ENCODE results near the gene ZNF850. TPM values are rescaled to one million over a fixed set of nuclear protein-coding genes. Genes with fewer than 3 reads are reported as not detected.

ZNF850 gene
- total RNA-seq (1.7 TPM), polyA plus RNA-seq (1 to 10 TPM in 1 of 4 donors, under 1 TPM in 3; 0.47 to 1.7 (median 0.65) TPM)

DNA sequence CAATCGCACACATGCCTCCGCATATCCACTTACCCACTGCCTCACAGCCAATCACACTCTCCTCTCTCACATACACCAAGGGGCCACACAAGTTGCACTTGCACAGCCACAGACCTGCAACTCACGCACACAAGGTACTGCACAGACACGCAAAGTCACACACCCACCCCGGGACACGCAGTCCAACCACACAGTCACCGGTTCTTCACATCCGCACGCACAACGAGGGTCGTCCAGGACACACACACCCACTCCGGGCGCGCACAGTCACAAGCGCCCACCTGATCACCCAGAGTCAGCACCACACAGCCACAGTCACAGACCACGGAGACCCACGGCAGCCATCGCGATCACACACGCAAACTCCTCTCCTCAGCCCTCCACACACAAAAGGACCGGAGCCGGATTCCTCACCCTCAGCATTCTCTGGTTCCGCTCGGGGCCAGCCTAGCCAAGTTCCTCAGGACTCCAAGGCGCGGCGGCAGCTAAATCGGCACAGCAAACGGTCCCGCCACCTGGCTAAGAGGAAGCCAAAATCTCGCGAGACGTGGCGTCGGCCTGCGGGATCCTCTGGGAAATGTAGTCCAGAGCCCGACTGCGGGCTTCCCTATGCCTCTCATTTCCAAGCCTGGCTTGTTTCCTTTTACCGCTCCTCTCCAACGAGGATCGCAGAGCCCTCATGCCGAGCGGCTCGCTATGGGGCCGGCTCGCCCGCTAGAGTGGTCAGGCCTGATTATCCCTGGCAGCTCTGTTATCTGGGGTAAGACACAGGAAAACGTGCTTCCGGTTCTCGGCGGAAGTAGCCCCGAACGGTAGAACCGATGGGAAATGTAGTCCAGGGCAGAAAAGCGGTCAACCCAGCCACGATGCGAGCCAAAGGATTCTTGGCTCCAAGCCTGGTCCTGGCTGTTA lies at the start of gene ZNF850:
ZNF850 (minus strand) TSS at position 497 of the 912 bp plus-strand sequence. CDS start 10,201 bp downstream, outside the sequence.
- Mint-ChIP-seq H3K9me3 (peaks cover 0 to 27% (median 9%) of the 10 kb centered on the region in 7 donors), H3K4me3 (peak within 1 kb of the TSS; percentile 94 to 99 (median 98))
- ATAC-seq (ENCODE audit: low read depth in 2 of 2), result peak; percentile 89

GRCh38 chr19:36821758-36822157 lies 49.2 kb upstream of the ZNF850 start:
- Mint-ChIP-seq H3K27ac (no peak overlapping the region), H3K4me3 (peak overlapping the region in 1 of 4 donors; percentile 32), H3K27me3 (no peaks in the 10 kb centered on the region), H3K9me3 (peaks cover 0 to 83% (median 53%) of the 10 kb centered on the region in 7 donors), H3K4me1 (peaks cover 0 to 1% (median 0%) of the 10 kb centered on the region in 4 donors), H3K36me3 (peaks cover 57% of the 10 kb centered on the region)
- no peak for ATAC-seq (ENCODE audit: low read depth in 2 of 2)
- Histone ChIP-seq H3K4me1 (ENCODE audit: control insufficient read depth, insufficient read depth, low read length, poor library complexity, severe bottlenecking) (no peaks in the 10 kb centered on the region), H3K9me3 (ENCODE audit: control insufficient read depth in 2 of 2, low read length in 2 of 2) (peaks cover 77 to 98% of the 10 kb centered on the region in 2 experiments), H3K36me3 (ENCODE audit: control insufficient read depth, insufficient read depth, low read length) (peaks cover 55% of the 10 kb centered on the region), H3K27me3 (ENCODE audit: control insufficient read depth, insufficient read depth, low read length) (no peaks in the 10 kb centered on the region), H3K27ac (ENCODE audit: insufficient read depth, low read length, poor library complexity, severe bottlenecking) (no peak overlapping the region), H3K4me3 (ENCODE audit: low read depth, low read length) (no peak overlapping the region)
- DNase-seq, result no peak

More for the DNA sequence above, at the start of gene ZNF850:
- Histone ChIP-seq H3K27me3 (ENCODE audit: control insufficient read depth, insufficient read depth, low read length) (no peaks in the 10 kb centered on the region), H3K4me3 (ENCODE audit: low read depth, low read length) (peak within 1 kb of the TSS; percentile 96), H3K4me1 (ENCODE audit: control insufficient read depth, insufficient read depth, low read length, poor library complexity, severe bottlenecking) (peaks cover 21% of the 10 kb centered on the region), H3K27ac (ENCODE audit: insufficient read depth, low read length, poor library complexity, severe bottlenecking) (peak within 1 kb of the TSS; percentile 81), H3K9me3 (ENCODE audit: control insufficient read depth in 2 of 2, low read length in 2 of 2) (peaks cover 17 to 43% of the 10 kb centered on the region in 2 experiments), H3K36me3 (ENCODE audit: control insufficient read depth, insufficient read depth, low read length) (peaks cover 2% of the 10 kb centered on the region)
- Mint-ChIP-seq H3K27me3 (no peaks in the 10 kb centered on the region), H3K36me3 (peaks cover 12% of the 10 kb centered on the region), H3K27ac (peak within 1 kb of the TSS; percentile 90 to 98 (median 94)), H3K4me1 (peaks cover 4 to 28% (median 21%) of the 10 kb centered on the region in 4 donors)
- DNase-seq, result peak; percentile 90 to 96 (median 96)

DNA sequence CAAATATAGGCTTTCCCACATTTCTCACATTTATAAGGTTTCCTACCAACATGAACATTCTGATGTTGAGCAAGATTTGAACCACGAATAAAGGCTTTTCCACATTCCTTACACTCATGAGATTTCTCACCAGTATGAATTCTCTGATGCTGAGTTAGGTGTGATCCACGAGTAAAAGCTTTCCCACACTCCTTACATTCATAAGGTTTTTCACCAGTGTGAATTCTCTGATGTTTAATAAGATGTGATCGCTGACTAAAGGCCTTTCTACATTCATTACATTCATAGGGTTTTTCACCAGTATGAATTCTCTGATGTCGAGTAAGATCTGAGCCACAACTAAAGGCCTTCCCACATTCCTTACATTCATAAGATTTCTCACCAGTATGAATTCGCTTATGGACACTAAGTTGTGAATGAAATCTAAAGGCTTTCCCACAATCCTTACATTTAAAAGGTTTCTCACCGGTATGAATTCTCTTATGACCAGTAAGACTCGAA lies 46.6 kb upstream of the ZNF850 start:
- Histone ChIP-seq H3K36me3 (ENCODE audit: control insufficient read depth, insufficient read depth, low read length) (peaks cover 47% of the 10 kb centered on the region), H3K9me3 (ENCODE audit: control insufficient read depth in 2 of 2, low read length in 2 of 2) (peaks cover 77 to 100% of the 10 kb centered on the region in 2 experiments), H3K4me1 (ENCODE audit: control insufficient read depth, insufficient read depth, low read length, poor library complexity, severe bottlenecking) (no peaks in the 10 kb centered on the region), H3K4me3 (ENCODE audit: low read depth, low read length) (peak overlapping the region; percentile 17), H3K27me3 (ENCODE audit: control insufficient read depth, insufficient read depth, low read length) (no peaks in the 10 kb centered on the region), H3K27ac (ENCODE audit: insufficient read depth, low read length, poor library complexity, severe bottlenecking) (no peak overlapping the region)
- Mint-ChIP-seq H3K9me3 (peaks cover 0 to 79% (median 35%) of the 10 kb centered on the region in 7 donors), H3K27me3 (no peaks in the 10 kb centered on the region), H3K4me3 (no peak overlapping the region), H3K4me1 (no peaks in the 10 kb centered on the region), H3K36me3 (peaks cover 36% of the 10 kb centered on the region), H3K27ac (no peak overlapping the region)
- no peak for ATAC-seq (ENCODE audit: low read depth in 2 of 2)
- DNase-seq, result no peak

DNA sequence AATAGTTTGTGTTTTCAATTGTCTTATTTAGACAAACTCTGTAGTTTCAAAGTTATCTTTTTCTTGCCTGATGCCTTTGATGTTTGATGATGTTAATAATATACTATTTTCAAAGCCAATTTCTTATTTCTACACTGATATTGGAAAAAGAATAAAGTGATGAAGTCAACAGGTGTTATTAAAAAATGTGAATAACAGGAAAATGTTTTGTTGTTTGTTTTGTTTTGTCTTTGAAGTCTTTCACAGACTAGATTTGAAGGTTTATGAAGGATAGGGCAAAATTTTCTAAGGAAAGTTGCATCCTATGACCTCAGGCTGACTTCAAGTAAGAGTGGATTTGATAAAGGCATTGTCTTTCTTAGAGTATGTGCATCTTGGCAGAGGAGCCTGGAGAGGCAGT lies 34.4 kb upstream of the ZNF850 start:
- ATAC-seq (ENCODE audit: low read depth in 2 of 2) (no peak), DNase-seq (no peak)
- H3K4me1 ChIP-seq (ENCODE audit: control insufficient read depth, insufficient read depth, low read length, poor library complexity, severe bottlenecking), result no peaks in the 10 kb centered on the region
- no peaks in the 10 kb centered on the region for H3K27me3 ChIP-seq (ENCODE audit: control insufficient read depth, insufficient read depth, low read length)
- peaks cover 47% of the 10 kb centered on the region for H3K36me3 Mint-ChIP-seq
- H3K4me3 Mint-ChIP-seq, result no peak overlapping the region
- H3K9me3 Mint-ChIP-seq, result peaks cover 0 to 79% (median 26%) of the 10 kb centered on the region in 7 donors
- peaks cover 0 to 6% (median 0%) of the 10 kb centered on the region in 4 donors for H3K4me1 Mint-ChIP-seq
- H3K36me3 ChIP-seq (ENCODE audit: control insufficient read depth, insufficient read depth, low read length), result peaks cover 20% of the 10 kb centered on the region
- no peak overlapping the region for H3K4me3 ChIP-seq (ENCODE audit: low read depth, low read length)
- no peak overlapping the region for H3K27ac ChIP-seq (ENCODE audit: insufficient read depth, low read length, poor library complexity, severe bottlenecking)
- H3K9me3 ChIP-seq (ENCODE audit: control insufficient read depth in 2 of 2, low read length in 2 of 2), result peaks cover 66 to 87% of the 10 kb centered on the region in 2 experiments
- H3K27me3 Mint-ChIP-seq, result no peaks in the 10 kb centered on the region
- H3K27ac Mint-ChIP-seq, result no peak overlapping the region

- ATAC-seq (ENCODE audit: low read depth in 2 of 2), result no peak
- peaks cover 0 to 6% (median 0%) of the 10 kb centered on the region in 4 donors for H3K4me1 Mint-ChIP-seq
- Histone ChIP-seq H3K27me3 (ENCODE audit: control insufficient read depth, insufficient read depth, low read length) (no peaks in the 10 kb centered on the region), H3K27ac (ENCODE audit: insufficient read depth, low read length, poor library complexity, severe bottlenecking) (no peak overlapping the region), H3K36me3 (ENCODE audit: control insufficient read depth, insufficient read depth, low read length) (peaks cover 24% of the 10 kb centered on the region), H3K9me3 (ENCODE audit: control insufficient read depth in 2 of 2, low read length in 2 of 2) (peaks cover 52 to 82% of the 10 kb centered on the region in 2 experiments), H3K4me3 (ENCODE audit: low read depth, low read length) (peak overlapping the region; percentile 9), H3K4me1 (ENCODE audit: control insufficient read depth, insufficient read depth, low read length, poor library complexity, severe bottlenecking) (no peaks in the 10 kb centered on the region)
- peaks cover 0 to 69% (median 18%) of the 10 kb centered on the region in 7 donors for H3K9me3 Mint-ChIP-seq
- no peak overlapping the region for H3K27ac Mint-ChIP-seq
- DNase-seq, result no peak
- H3K36me3 Mint-ChIP-seq, result peaks cover 53% of the 10 kb centered on the region
- H3K4me3 Mint-ChIP-seq, result peak overlapping the region in 1 of 4 donors; percentile 54
- H3K27me3 Mint-ChIP-seq, result no peaks in the 10 kb centered on the region
Observed at GRCh38 chr19:36805364-36805763, 32.8 kb upstream of the ZNF850 start.

DNA sequence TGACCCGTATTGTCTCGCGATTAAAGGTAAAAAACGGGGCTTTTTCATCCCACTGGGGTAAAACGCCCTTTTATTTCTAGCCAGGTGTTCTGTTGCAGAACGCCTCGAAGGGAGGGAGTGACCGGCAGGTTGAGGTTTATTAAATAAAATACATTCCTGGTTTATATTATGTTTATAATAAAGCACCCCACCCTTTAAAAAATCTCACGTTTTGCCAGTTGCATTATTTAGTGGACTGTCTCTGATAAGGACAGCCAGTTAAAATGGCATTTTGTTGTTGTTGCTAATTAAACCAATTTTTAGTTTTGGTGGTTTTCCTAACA lies 25.1 kb upstream of the ZNF850 start:
- Mint-ChIP-seq H3K4me1 (peaks cover 0 to 28% (median 15%) of the 10 kb centered on the region in 4 donors), H3K27ac (peak overlapping the region; percentile 93 to 99 (median 95)), H3K36me3 (peaks cover 29% of the 10 kb centered on the region), H3K27me3 (peaks cover 12% of the 10 kb centered on the region), H3K4me3 (peak overlapping the region; percentile 99 to 100 (median 100)), H3K9me3 (peaks cover 3 to 39% (median 21%) of the 10 kb centered on the region in 7 donors)
- H3K9me3 ChIP-seq (ENCODE audit: control insufficient read depth in 2 of 2, low read length in 2 of 2), result peaks cover 18 to 46% of the 10 kb centered on the region in 2 experiments
- ATAC-seq (ENCODE audit: low read depth in 2 of 2) (no peak), DNase-seq (no peak)
- peak overlapping the region; percentile 85 for H3K4me3 ChIP-seq (ENCODE audit: low read depth, low read length)
- peaks cover 9% of the 10 kb centered on the region for H3K4me1 ChIP-seq (ENCODE audit: control insufficient read depth, insufficient read depth, low read length, poor library complexity, severe bottlenecking)
- H3K27me3 ChIP-seq (ENCODE audit: control insufficient read depth, insufficient read depth, low read length), result no peaks in the 10 kb centered on the region
- H3K27ac ChIP-seq (ENCODE audit: insufficient read depth, low read length, poor library complexity, severe bottlenecking), result peak overlapping the region; percentile 89
- peaks cover 9% of the 10 kb centered on the region for H3K36me3 ChIP-seq (ENCODE audit: control insufficient read depth, insufficient read depth, low read length)

- H3K36me3 Mint-ChIP-seq, result peaks cover 27% of the 10 kb centered on the region
- H3K4me1 ChIP-seq (ENCODE audit: control insufficient read depth, insufficient read depth, low read length, poor library complexity, severe bottlenecking), result peaks cover 9% of the 10 kb centered on the region
- H3K36me3 ChIP-seq (ENCODE audit: control insufficient read depth, insufficient read depth, low read length), result peaks cover 4% of the 10 kb centered on the region
- H3K27me3 Mint-ChIP-seq, result peaks cover 12% of the 10 kb centered on the region
- H3K9me3 ChIP-seq (ENCODE audit: control insufficient read depth in 2 of 2, low read length in 2 of 2), result peaks cover 23 to 44% of the 10 kb centered on the region in 2 experiments
- no peaks in the 10 kb centered on the region for H3K27me3 ChIP-seq (ENCODE audit: control insufficient read depth, insufficient read depth, low read length)
- peak overlapping the region; percentile 93 to 99 (median 95) for H3K27ac Mint-ChIP-seq
- no peak for DNase-seq
- peak overlapping the region; percentile 89 for H3K27ac ChIP-seq (ENCODE audit: insufficient read depth, low read length, poor library complexity, severe bottlenecking)
- H3K4me3 Mint-ChIP-seq, result peak overlapping the region; percentile 99 to 100 (median 100)
- peak overlapping the region; percentile 85 for H3K4me3 ChIP-seq (ENCODE audit: low read depth, low read length)
- no peak for ATAC-seq (ENCODE audit: low read depth in 2 of 2)
- H3K4me1 Mint-ChIP-seq, result peaks cover 0 to 35% (median 15%) of the 10 kb centered on the region in 4 donors
- peaks cover 4 to 42% (median 30%) of the 10 kb centered on the region in 7 donors for H3K9me3 Mint-ChIP-seq
Observed at GRCh38 chr19:36796714-36796992, 24.0 kb upstream of the ZNF850 start.
